HG03565 (cell line): ENCODE measurements around the gene GSTA3.
"Not testable (repeated sequence)": the region's sequence is repeated elsewhere in the genome, so short reads cannot be mapped to it uniquely, and the experiment has no call there.

Experiments
- ATAC-seq: cut with Tn5 transposase; IDR thresholded peaks from one replicate; pipeline ENCODE4 v1.9.1; 2021; ENCODE audit warnings: mild to moderate bottlenecking, moderate library complexity; ENCODE audit not compliant: unreplicated experiment

The GSTA3 gene

GRCh38 chr6:52909531-52909930 lies at the start of gene GSTA3:
TSS of gene GSTA3 (minus strand) at chr6:52909698. CDS start at chr6:52905834, 3,864 bp downstream.
- ATAC-seq, result no peak

- ATAC-seq, result no peak
These were observed 49.2 kb upstream of the GSTA3 start for GRCh38 chr6:52958546-52959255.

GRCh38 chr6:52955871-52956270 lies 46.4 kb upstream of the GSTA3 start:
- ATAC-seq, result no peak

GRCh38 chr6:52953911-52954839 lies 44.7 kb upstream of the GSTA3 start:
- no peak for ATAC-seq

- no peak for ATAC-seq
These were observed 36.8 kb upstream of the GSTA3 start for GRCh38 chr6:52946306-52946705.

- ATAC-seq, result not testable (repeated sequence)
These were observed 33.3 kb upstream of the GSTA3 start for GRCh38 chr6:52942821-52943220.

- no peak for ATAC-seq
These were observed 32.7 kb upstream of the GSTA3 start for GRCh38 chr6:52942221-52942620.

GRCh38 chr6:52937908-52938307 lies 28.4 kb upstream of the GSTA3 start:
- no peak for ATAC-seq

- no peak for ATAC-seq
These were observed 24.3 kb upstream of the GSTA3 start for GRCh38 chr6:52933778-52934177.

- ATAC-seq, result no peak
These were observed 21.9 kb upstream of the GSTA3 start for GRCh38 chr6:52931351-52931750.

GRCh38 chr6:52929321-52930164 lies 20.0 kb upstream of the GSTA3 start:
- no peak for ATAC-seq

GRCh38 chr6:52927451-52927850 lies 18.0 kb upstream of the GSTA3 start:
- ATAC-seq, result no peak

GRCh38 chr6:52925919-52926792 lies 16.7 kb upstream of the GSTA3 start:
- no peak for ATAC-seq

GRCh38 chr6:52925042-52925441 lies 15.5 kb upstream of the GSTA3 start:
- no peak for ATAC-seq

GRCh38 chr6:52923689-52924088 lies 14.2 kb upstream of the GSTA3 start:
- ATAC-seq, result not testable (repeated sequence)

GRCh38 chr6:52922161-52922560 lies 12.7 kb upstream of the GSTA3 start:
- no peak for ATAC-seq

GRCh38 chr6:52921743-52922142 lies 12.2 kb upstream of the GSTA3 start:
- ATAC-seq, result no peak

GRCh38 chr6:52919511-52919910 lies 10.0 kb upstream of the GSTA3 start:
- ATAC-seq, result not testable (repeated sequence)

GRCh38 chr6:52918771-52919170 lies 9.3 kb upstream of the GSTA3 start:
- ATAC-seq, result not testable (repeated sequence)
